Liver (tissue), 9 donors: ENCODE data around the gene INTS2. TPM values are rescaled to one million over a fixed set of nuclear protein-coding genes. Genes with fewer than 3 reads are reported as not detected.
"Not testable (repeated sequence)": the region's sequence is repeated elsewhere in the genome, so short reads cannot be mapped to it uniquely, and the experiment has no call there.

Experiments
- DNase-seq: peaks from one replicate; pipeline ENCODE4 v3.0.0-alpha.2; 2017; ENCODE audit warnings: low spot score
- H3K27ac ChIP-seq, 2 donors: one replicate each; pipeline ENCODE4 v1.7.0; 2013; ENCODE audit warnings: inconsistent platforms in 2 of 2, low read length in 2 of 2, control low read depth in 1 of 2, low read depth in 1 of 2, mild to moderate bottlenecking in 1 of 2
- H3K27me3 ChIP-seq, 4 donors: one replicate each; pipeline versions ENCODE4 v1.6.1 to v1.7.0; 2013; ENCODE audit warnings: low read length in 3 of 4, inconsistent platforms in 1 of 4, mild to moderate bottlenecking in 1 of 4, moderate library complexity in 1 of 4; ENCODE audit not compliant: control insufficient read depth in 4 of 4, insufficient read depth in 4 of 4
- H3K36me3 ChIP-seq, 4 donors: one replicate each; pipeline versions ENCODE4 v1.6.1 to v1.7.0; 2013; ENCODE audit warnings: low read length in 3 of 4, mild to moderate bottlenecking in 3 of 4, low read depth in 1 of 4, moderate library complexity in 1 of 4; ENCODE audit not compliant: control insufficient read depth in 4 of 4, insufficient read depth in 3 of 4
- H3K4me1 ChIP-seq, 4 donors: one replicate each; pipeline versions ENCODE4 v1.6.1 to v1.7.0; 2013; ENCODE audit warnings: low read length in 3 of 4, mild to moderate bottlenecking in 3 of 4, moderate library complexity in 1 of 4; ENCODE audit not compliant: control insufficient read depth in 4 of 4, insufficient read depth in 4 of 4
- H3K4me3 ChIP-seq, 3 donors: one replicate each; pipeline versions ENCODE4 v1.6.1 to v1.7.0; 2013; ENCODE audit warnings: low read length in 3 of 3, control low read depth in 1 of 3, low read depth in 1 of 3, mild to moderate bottlenecking in 1 of 3
- H3K9ac ChIP-seq, 2 donors: one replicate each; pipeline ENCODE4 v1.7.0; 2013; ENCODE audit warnings: low read length in 2 of 2, mild to moderate bottlenecking in 2 of 2, moderate library complexity in 2 of 2, control low read depth in 1 of 2, low read depth in 1 of 2
- H3K9me3 ChIP-seq, 4 donors: one replicate each; pipeline versions ENCODE4 v1.6.1 to v1.7.0; 2013; ENCODE audit warnings: low read length in 3 of 4; ENCODE audit not compliant: control insufficient read depth in 4 of 4
- ATF3 ChIP-seq: IDR thresholded peaks from 2 replicates; pipeline ENCODE4 v1.6.1; 2016; ENCODE audit warnings: antibody characterized with exemption
- EGR1 ChIP-seq, 2 donors: IDR thresholded peaks; 2 replicates each; pipeline ENCODE4 v1.6.1; 2016 to 2018; ENCODE audit warnings: antibody characterized with exemption in 2 of 2, low read depth in 2 of 2
- HNF4A ChIP-seq, 2 donors: conservative IDR thresholded peaks; 2 replicates each; pipeline ENCODE4 v1.6.1; 2016; ENCODE audit warnings: antibody characterized with exemption in 2 of 2, mild to moderate bottlenecking in 2 of 2
- HNF4G ChIP-seq: IDR thresholded peaks from 2 replicates; pipeline ENCODE4 v1.6.1; 2016; ENCODE audit warnings: antibody characterized with exemption
- MAX ChIP-seq: IDR thresholded peaks from 2 replicates; pipeline ENCODE4 v1.6.1; 2016; ENCODE audit warnings: antibody characterized with exemption
- RXRA ChIP-seq, 2 donors: IDR thresholded peaks; 2 replicates each; pipeline ENCODE4 v1.6.1; 2017 to 2018; ENCODE audit warnings: antibody characterized with exemption in 2 of 2, mild to moderate bottlenecking in 1 of 2
- TAF1 ChIP-seq: conservative IDR thresholded peaks from 2 replicates; pipeline ENCODE4 v1.6.1; 2016; ENCODE audit warnings: antibody characterized with exemption, mild to moderate bottlenecking
- YY1 ChIP-seq: IDR thresholded peaks from 2 replicates; pipeline ENCODE4 v1.6.1; 2016; ENCODE audit warnings: antibody characterized with exemption, mild to moderate bottlenecking
- WGBS: extraction: QIAGEN DNeasy Blood & Tissue Kit; methylation state at CpG from one replicate; pipeline ENCODE4 v1.1.7; 2013; 5-methylcytosine and 5-hydroxymethylcytosine counted together
- polyA plus RNA-seq, 2 donors: library from polyadenylated mRNA; stranded (reverse) in 1 of 2; unstranded in 1 of 2; fragments of 200-250 nt in 1 of 2; fragments of >200 nt in 1 of 2; fragmentation: Nextera tagmentation in 1 of 2; extraction: Ambion mirVana in 1 of 2; gene quantifications; one replicate each; pipeline versions ENCODE4 v1.2.1 to v1.2.3, GENCODE V29; 2013 to 2015
- total RNA-seq, 2 donors: library from RNA; depleted of rRNA; stranded (reverse); fragments of >200 nt; gene quantifications; one replicate each; pipeline ENCODE4 v1.2.3, GENCODE V29; 2014
- donor health status: healthy.
- donor health status: healthy.
- donor health status: healthy.
- donor health status: healthy.
- donor health status: healthy.

The INTS2 gene
- total and polyA plus RNA-seq, 4 donors: 1.1 to 9.9 (median 5.7) TPM

- no peak overlapping the region for H3K9ac ChIP-seq
- no peak overlapping the region for H3K27ac ChIP-seq
- TF ChIP-seq MAX (no peak), RXRA (IDR thresholded peaks at IDR 0.05) (no peak), HNF4G (no peak), TAF1 (no peak), ATF3 (no peak)
- DNase-seq: no peak
- peaks cover 2 to 12% (median 4%) of the 10 kb centered on the region in 4 donors for H3K36me3 ChIP-seq
- H3K4me1 ChIP-seq: no peaks in the 10 kb centered on the region
- 63% methylated on average over 2 of the region's 2 CpGs for WGBS
- H3K4me3 ChIP-seq: no peak overlapping the region
- no peaks in the 10 kb centered on the region for H3K27me3 ChIP-seq
- no peaks in the 10 kb centered on the region for H3K9me3 ChIP-seq
Observed at GRCh38 chr17:61895391-61895790, 32.4 kb downstream of the INTS2 start.

- 88% methylated on average over 5 of the region's 5 CpGs for WGBS
- not testable (repeated sequence) for H3K9ac ChIP-seq, H3K27ac ChIP-seq, H3K4me1 ChIP-seq, H3K4me3 ChIP-seq, DNase-seq, H3K36me3 ChIP-seq, H3K27me3 ChIP-seq, H3K9me3 ChIP-seq
Observed at GRCh38 chr17:61894310-61894709, 33.5 kb downstream of the INTS2 start.

GRCh38 chr17:61887733-61888132, 40.0 kb downstream of the INTS2 start:
- not testable (repeated sequence) for H3K4me1 ChIP-seq, H3K27ac ChIP-seq, H3K27me3 ChIP-seq, H3K4me3 ChIP-seq, DNase-seq, H3K9ac ChIP-seq, H3K9me3 ChIP-seq
- WGBS: 97% methylated on average over 6 of the region's 6 CpGs
- peaks cover 4 to 12% (median 6%) of the 10 kb centered on the region in 4 donors for H3K36me3 ChIP-seq

- 98% methylated on average over 8 of the region's 8 CpGs for WGBS
- H3K4me1 ChIP-seq, H3K9me3 ChIP-seq, H3K4me3 ChIP-seq, H3K27me3 ChIP-seq, DNase-seq, H3K27ac ChIP-seq, H3K9ac ChIP-seq: not testable (repeated sequence)
- peaks cover 4 to 21% (median 6%) of the 10 kb centered on the region in 4 donors for H3K36me3 ChIP-seq
Observed at GRCh38 chr17:61885865-61886264, 41.9 kb downstream of the INTS2 start.

GRCh38 chr17:61884864-61885263, 42.9 kb downstream of the INTS2 start:
- H3K27me3 ChIP-seq: no peaks in the 10 kb centered on the region
- H3K27ac ChIP-seq: no peak overlapping the region
- H3K9me3 ChIP-seq: no peaks in the 10 kb centered on the region
- WGBS: 96% methylated on average over 3 of the region's 3 CpGs
- DNase-seq: no peak
- H3K4me1 ChIP-seq: peaks cover 0 to 1% (median 0%) of the 10 kb centered on the region in 4 donors
- H3K9ac ChIP-seq: no peak overlapping the region
- no peak for TF ChIP-seq YY1
- no peak for TF ChIP-seq EGR1 (IDR thresholded peaks at IDR 0.05; ENCODE audit: low read depth in 2 of 2)
- no peak for TF ChIP-seq HNF4A (conservative IDR thresholded peaks at IDR 0.05)
- no peak for TF ChIP-seq HNF4G
- peaks cover 4 to 20% (median 6%) of the 10 kb centered on the region in 4 donors for H3K36me3 ChIP-seq
- no peak overlapping the region for H3K4me3 ChIP-seq
